Measurements from ENCODE around the gene NEK6.

Gene NEK6

GRCh38 chr9:124375726-124376125 is 118.0 kb downstream of the NEK6 start:
- Histone ChIP-seq H3K4me3 (ENCODE audit: insufficient read depth, low read depth, low read length) (no peak overlapping the region), H3K27ac (ENCODE audit: insufficient read depth, low read depth, low read length, poor library complexity, severe bottlenecking) (no peak overlapping the region), H3K27me3 (ENCODE audit: control insufficient read depth, insufficient read depth, low read length, poor library complexity, severe bottlenecking) (no peaks in the 10 kb centered on the region), H3K9me3 (ENCODE audit: control insufficient read depth, low read length) (no peaks in the 10 kb centered on the region), H3K4me1 (ENCODE audit: control insufficient read depth, insufficient read depth, low read length) (no peaks in the 10 kb centered on the region), H3K36me3 (ENCODE audit: control insufficient read depth, insufficient read depth, low read length) (peaks cover 12% of the 10 kb centered on the region)
- 93 to 95% methylated on average over 9 of the region's 9 CpGs for WGBS, 2 experiments

- Histone ChIP-seq H3K4me1 (ENCODE audit: control insufficient read depth, insufficient read depth, low read length) (no peaks in the 10 kb centered on the region), H3K27ac (ENCODE audit: insufficient read depth, low read depth, low read length, poor library complexity, severe bottlenecking) (no peak overlapping the region), H3K9me3 (ENCODE audit: control insufficient read depth, low read length) (no peaks in the 10 kb centered on the region), H3K27me3 (ENCODE audit: control insufficient read depth, insufficient read depth, low read length, poor library complexity, severe bottlenecking) (no peaks in the 10 kb centered on the region), H3K4me3 (ENCODE audit: insufficient read depth, low read depth, low read length) (no peak overlapping the region), H3K36me3 (ENCODE audit: control insufficient read depth, insufficient read depth, low read length) (peaks cover 12% of the 10 kb centered on the region)
- WGBS, 2 experiments: 85 to 92% methylated on average over 1 of the region's 1 CpG
Measured at GRCh38 chr9:124376329-124376728, 118.6 kb downstream of the NEK6 start.

- WGBS, 2 experiments: 93 to 94% methylated on average over 10 of the region's 10 CpGs
- peaks cover 12% of the 10 kb centered on the region for H3K36me3 ChIP-seq (ENCODE audit: control insufficient read depth, insufficient read depth, low read length)
- H3K4me1 ChIP-seq (ENCODE audit: control insufficient read depth, insufficient read depth, low read length): no peaks in the 10 kb centered on the region
- no peak overlapping the region for H3K27ac ChIP-seq (ENCODE audit: insufficient read depth, low read depth, low read length, poor library complexity, severe bottlenecking)
- no peak overlapping the region for H3K4me3 ChIP-seq (ENCODE audit: insufficient read depth, low read depth, low read length)
- no peaks in the 10 kb centered on the region for H3K27me3 ChIP-seq (ENCODE audit: control insufficient read depth, insufficient read depth, low read length, poor library complexity, severe bottlenecking)
- H3K9me3 ChIP-seq (ENCODE audit: control insufficient read depth, low read length): no peaks in the 10 kb centered on the region
Measured at GRCh38 chr9:124377551-124378406, 120.0 kb downstream of the NEK6 start.

GRCh38 chr9:124381170-124381945 is 123.6 kb downstream of the NEK6 start:
- no peaks in the 10 kb centered on the region for H3K27me3 ChIP-seq (ENCODE audit: control insufficient read depth, insufficient read depth, low read length, poor library complexity, severe bottlenecking)

DNA sequence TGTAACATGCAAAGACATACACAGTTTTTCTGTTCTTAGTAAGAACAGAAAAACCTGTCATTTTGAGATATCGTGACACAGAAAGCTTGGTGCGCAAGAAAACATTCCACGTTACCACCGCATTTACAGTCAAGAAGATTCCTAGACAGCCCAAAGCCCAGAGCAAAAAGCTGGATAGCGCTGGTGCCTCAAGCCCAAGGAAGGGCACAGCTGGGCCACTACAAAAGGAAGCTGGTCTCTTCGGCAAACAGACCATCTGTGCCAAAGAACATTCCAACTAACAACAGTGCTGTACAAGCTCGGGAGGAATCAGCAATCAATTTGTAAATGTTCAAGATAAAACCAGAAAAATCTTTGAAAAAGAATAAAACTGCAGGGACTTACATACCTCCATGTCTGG is 126.5 kb downstream of the NEK6 start:
- Histone ChIP-seq H3K27me3 (ENCODE audit: control insufficient read depth, insufficient read depth, low read length, poor library complexity, severe bottlenecking) (no peaks in the 10 kb centered on the region), H3K27ac (ENCODE audit: insufficient read depth, low read depth, low read length, poor library complexity, severe bottlenecking) (no peak overlapping the region), H3K4me1 (ENCODE audit: control insufficient read depth, insufficient read depth, low read length) (no peaks in the 10 kb centered on the region), H3K36me3 (ENCODE audit: control insufficient read depth, insufficient read depth, low read length) (no peaks in the 10 kb centered on the region), H3K9me3 (ENCODE audit: control insufficient read depth, low read length) (no peaks in the 10 kb centered on the region), H3K4me3 (ENCODE audit: insufficient read depth, low read depth, low read length) (no peak overlapping the region)
- WGBS, 2 experiments: 96 to 98% methylated on average over 7 of the region's 7 CpGs

More at GRCh38 chr9:124381170-124381945, 123.6 kb downstream of the NEK6 start:
- H3K9me3 ChIP-seq (ENCODE audit: control insufficient read depth, low read length): no peaks in the 10 kb centered on the region
- no peaks in the 10 kb centered on the region for H3K4me1 ChIP-seq (ENCODE audit: control insufficient read depth, insufficient read depth, low read length)
- no peaks in the 10 kb centered on the region for H3K36me3 ChIP-seq (ENCODE audit: control insufficient read depth, insufficient read depth, low read length)
- no peak overlapping the region for H3K4me3 ChIP-seq (ENCODE audit: insufficient read depth, low read depth, low read length)
- no peak overlapping the region for H3K27ac ChIP-seq (ENCODE audit: insufficient read depth, low read depth, low read length, poor library complexity, severe bottlenecking)
- 89 to 94% methylated on average over 3 to 4 of the region's 4 CpGs for WGBS, 2 experiments

DNA sequence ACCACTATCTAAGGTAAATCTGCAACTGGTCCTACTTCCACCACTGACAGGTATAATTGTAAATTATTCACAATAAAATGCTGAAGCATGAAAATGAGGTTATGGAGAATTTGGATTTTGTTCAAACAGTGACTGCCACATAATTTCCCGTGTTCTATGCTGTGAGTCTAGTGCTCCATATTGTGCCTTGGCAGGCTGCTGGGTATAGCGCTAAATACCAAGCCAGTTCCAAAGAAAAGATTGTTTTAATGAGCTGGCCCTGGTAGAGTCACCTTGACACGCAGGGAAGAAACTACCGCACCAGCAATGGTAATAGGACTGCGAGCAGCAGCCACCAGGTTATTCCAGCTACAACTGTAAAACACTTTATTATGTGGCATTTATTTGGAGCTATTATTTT is 127.1 kb downstream of the NEK6 start:
- no peaks in the 10 kb centered on the region for H3K9me3 ChIP-seq (ENCODE audit: control insufficient read depth, low read length)
- 92 to 97% methylated on average over 5 of the region's 5 CpGs for WGBS, 2 experiments
- no peaks in the 10 kb centered on the region for H3K4me1 ChIP-seq (ENCODE audit: control insufficient read depth, insufficient read depth, low read length)
- no peak overlapping the region for H3K27ac ChIP-seq (ENCODE audit: insufficient read depth, low read depth, low read length, poor library complexity, severe bottlenecking)
- H3K27me3 ChIP-seq (ENCODE audit: control insufficient read depth, insufficient read depth, low read length, poor library complexity, severe bottlenecking): no peaks in the 10 kb centered on the region
- H3K36me3 ChIP-seq (ENCODE audit: control insufficient read depth, insufficient read depth, low read length): no peaks in the 10 kb centered on the region
- H3K4me3 ChIP-seq (ENCODE audit: insufficient read depth, low read depth, low read length): no peak overlapping the region

- Histone ChIP-seq H3K36me3 (ENCODE audit: control insufficient read depth, insufficient read depth, low read length) (no peaks in the 10 kb centered on the region), H3K4me1 (ENCODE audit: control insufficient read depth, insufficient read depth, low read length) (no peaks in the 10 kb centered on the region), H3K27me3 (ENCODE audit: control insufficient read depth, insufficient read depth, low read length, poor library complexity, severe bottlenecking) (no peaks in the 10 kb centered on the region), H3K4me3 (ENCODE audit: insufficient read depth, low read depth, low read length) (no peak overlapping the region), H3K9me3 (ENCODE audit: control insufficient read depth, low read length) (no peaks in the 10 kb centered on the region), H3K27ac (ENCODE audit: insufficient read depth, low read depth, low read length, poor library complexity, severe bottlenecking) (no peak overlapping the region)
- 92% methylated on average over 7 of the region's 7 CpGs for WGBS, 2 experiments
Measured at GRCh38 chr9:124385623-124386022, 127.9 kb downstream of the NEK6 start.

DNA sequence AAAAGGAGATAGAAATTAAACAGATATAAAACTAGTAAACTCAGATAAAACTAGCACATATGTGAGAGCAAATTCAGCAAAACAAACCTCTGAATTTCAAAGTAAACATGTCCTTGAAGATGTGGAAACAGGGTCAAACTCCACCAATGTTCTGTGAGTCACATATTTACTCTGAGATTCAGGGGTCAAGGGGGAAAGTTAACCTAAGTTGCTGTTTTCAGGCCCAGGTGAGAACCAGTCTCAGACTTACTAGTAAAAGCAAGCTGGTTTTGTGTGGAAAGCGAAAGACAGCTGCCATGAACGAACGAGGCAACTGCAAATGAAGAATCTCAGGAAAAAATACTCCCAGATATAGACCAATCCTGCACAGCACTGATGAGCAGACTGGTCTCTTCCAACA is 128.5 kb downstream of the NEK6 start:
- Histone ChIP-seq H3K27ac (ENCODE audit: insufficient read depth, low read depth, low read length, poor library complexity, severe bottlenecking) (no peak overlapping the region), H3K36me3 (ENCODE audit: control insufficient read depth, insufficient read depth, low read length) (no peaks in the 10 kb centered on the region), H3K9me3 (ENCODE audit: control insufficient read depth, low read length) (no peaks in the 10 kb centered on the region), H3K4me3 (ENCODE audit: insufficient read depth, low read depth, low read length) (no peak overlapping the region), H3K4me1 (ENCODE audit: control insufficient read depth, insufficient read depth, low read length) (peaks cover 5% of the 10 kb centered on the region), H3K27me3 (ENCODE audit: control insufficient read depth, insufficient read depth, low read length, poor library complexity, severe bottlenecking) (no peaks in the 10 kb centered on the region)
- 92 to 94% methylated on average over 3 of the region's 3 CpGs for WGBS, 2 experiments

DNA sequence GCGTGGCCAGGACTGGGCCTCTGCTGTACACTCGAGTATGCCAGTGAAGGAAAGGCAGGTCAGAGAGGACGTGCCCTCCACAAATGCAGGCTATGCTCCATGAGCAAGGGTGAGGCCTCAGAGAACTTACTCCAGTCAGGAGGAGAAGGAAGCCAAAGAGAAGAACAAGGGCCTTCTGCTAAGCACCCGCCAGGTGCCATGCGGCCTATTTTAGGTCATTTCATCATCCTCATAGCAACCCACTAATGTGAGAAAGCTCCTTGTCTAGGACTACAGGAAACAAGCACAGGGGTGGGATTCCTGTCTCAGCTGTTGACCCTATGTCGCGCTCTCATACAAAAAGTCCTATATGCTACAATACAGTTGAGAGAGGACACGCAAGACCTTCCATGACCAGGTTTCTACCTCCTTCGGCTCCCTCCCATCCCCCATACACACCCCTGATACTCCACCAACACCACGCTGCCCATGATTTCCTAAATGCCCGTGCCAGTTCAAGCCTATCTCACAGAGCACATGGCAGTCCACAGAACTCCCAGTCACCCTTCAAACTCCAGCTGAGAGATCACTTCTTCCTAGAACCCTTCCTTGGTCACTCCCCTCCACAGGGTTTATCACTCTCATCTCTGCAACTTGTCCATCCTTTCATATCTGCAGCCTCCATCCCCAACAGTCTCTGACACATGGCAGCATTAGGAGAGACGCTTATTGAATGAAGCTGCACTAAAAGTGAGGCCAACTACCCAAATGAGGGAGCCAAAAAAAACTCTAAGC is 130.7 kb downstream of the NEK6 start:
- Histone ChIP-seq H3K4me3 (ENCODE audit: insufficient read depth, low read depth, low read length) (no peak overlapping the region), H3K27ac (ENCODE audit: insufficient read depth, low read depth, low read length, poor library complexity, severe bottlenecking) (no peak overlapping the region), H3K9me3 (ENCODE audit: control insufficient read depth, low read length) (no peaks in the 10 kb centered on the region), H3K27me3 (ENCODE audit: control insufficient read depth, insufficient read depth, low read length, poor library complexity, severe bottlenecking) (no peaks in the 10 kb centered on the region), H3K4me1 (ENCODE audit: control insufficient read depth, insufficient read depth, low read length) (peaks cover 21% of the 10 kb centered on the region), H3K36me3 (ENCODE audit: control insufficient read depth, insufficient read depth, low read length) (no peaks in the 10 kb centered on the region)
- 94 to 96% methylated on average over 12 of the region's 12 CpGs for WGBS, 2 experiments

All from ectodermal cell (in vitro differentiated cells).